ENCODE measurements around the gene DNAJB8. TPM values are rescaled to one million over a fixed set of nuclear protein-coding genes. Genes with fewer than 3 reads are reported as not detected.

DNAJB8 gene
- total RNA-seq, 1 donor from 2014 or later, result not detected

DNA sequence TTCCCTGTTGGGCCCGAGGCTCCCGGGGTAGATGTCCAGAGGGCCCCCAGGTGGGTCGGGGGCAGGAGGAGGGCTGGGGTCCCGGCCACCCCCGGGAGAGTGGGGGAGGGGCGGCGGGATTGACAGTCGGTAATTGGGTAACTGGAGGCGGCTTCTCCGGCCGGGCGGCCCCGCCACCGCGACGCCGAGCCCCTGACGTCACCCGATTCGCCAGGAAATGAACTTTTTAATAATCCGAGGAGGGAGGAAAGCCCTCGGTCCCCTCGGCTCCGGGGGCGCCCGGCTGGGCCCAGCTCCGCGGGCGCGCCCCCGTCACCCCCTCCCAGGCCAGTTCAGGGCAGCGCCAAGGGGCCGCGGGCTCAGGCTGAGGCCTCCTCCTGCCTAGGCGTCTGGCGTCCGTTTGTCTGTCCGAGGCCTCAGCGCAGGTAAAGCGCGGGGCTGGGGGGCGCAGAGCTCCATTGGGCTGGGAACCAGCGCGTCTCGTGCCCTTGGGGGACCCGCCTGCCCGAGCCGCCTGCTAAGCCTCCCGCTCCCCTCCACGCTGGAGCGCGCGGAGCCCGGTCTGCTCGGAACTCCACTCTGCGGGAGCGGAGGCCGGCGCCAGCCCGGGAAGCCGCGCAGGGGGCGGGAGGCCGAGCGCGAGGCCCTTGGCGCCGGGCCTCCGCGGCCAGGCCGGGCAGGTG is 22.4 kb upstream of the DNAJB8 start:
- peak overlapping the region; percentile 33 for H3K27ac ChIP-seq (ENCODE audit: low read depth, low read length)

DNA sequence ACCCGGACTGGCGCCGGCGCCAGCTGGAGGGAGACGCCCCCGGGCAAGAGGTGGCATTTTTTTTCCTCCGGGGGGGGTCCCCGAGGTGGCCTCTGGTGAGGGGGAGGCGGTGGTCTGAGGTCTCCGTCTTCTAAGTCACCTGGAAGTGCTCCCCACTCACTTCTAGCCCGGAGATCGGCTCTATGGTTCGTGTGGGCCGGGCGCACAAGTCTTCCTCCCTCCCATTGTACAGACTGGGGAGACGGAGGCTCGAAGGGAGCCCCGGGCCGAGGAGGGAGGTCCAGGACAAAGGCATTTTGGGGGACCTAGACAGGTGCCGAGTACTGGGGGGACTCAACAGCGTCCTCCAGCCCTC is 21.9 kb upstream of the DNAJB8 start:
- Histone ChIP-seq H3K27ac (ENCODE audit: low read depth, low read length) (no peak overlapping the region), H3K27me3 (ENCODE audit: insufficient read depth, low read length) (peaks cover 80% of the 10 kb centered on the region), H3K36me3 (ENCODE audit: insufficient read depth, low read length) (no peaks in the 10 kb centered on the region), H3K79me2 (ENCODE audit: insufficient read depth, low read length) (peaks cover 12% of the 10 kb centered on the region), H3K9me3 (ENCODE audit: insufficient read depth, low read depth, low read length) (no peaks in the 10 kb centered on the region), H3K4me2 (ENCODE audit: low read length) (peak overlapping the region; percentile 89), H3K4me1 (ENCODE audit: insufficient read depth, low read length) (peaks cover 22% of the 10 kb centered on the region), H4K20me1 (ENCODE audit: insufficient read depth, low read length) (peaks cover 38% of the 10 kb centered on the region), H2AFZ (ENCODE audit: low read depth, low read length) (no peak overlapping the region), H3K4me3 (ENCODE audit: insufficient read depth, low read depth, low read length) (peak overlapping the region; percentile 62), H3K9ac (ENCODE audit: low read length) (peak overlapping the region; percentile 62)
- H3K27ac Mint-ChIP-seq (ENCODE audit: unreplicated experiment), result no peak overlapping the region
- DNase-seq (ENCODE audit: low read depth) (no peak), FAIRE-seq (no peak)
- peaks cover 6% of the 10 kb centered on the region for H3K4me1 Mint-ChIP-seq (ENCODE audit: low read depth, unreplicated experiment)
- no peaks in the 10 kb centered on the region for H3K36me3 Mint-ChIP-seq (ENCODE audit: low read depth, unreplicated experiment)
- TF ChIP-seq CTCF (IDR thresholded peaks at IDR 0.05; ENCODE audit: insufficient read depth, low read depth, low read length), result no peak
- TF ChIP-seq EZH2 (IDR thresholded peaks at IDR 0.05; ENCODE audit: insufficient read depth, low read length), result no peak
- H3K9me3 Mint-ChIP-seq (ENCODE audit: unreplicated experiment), result peaks cover 2% of the 10 kb centered on the region
- H3K27me3 Mint-ChIP-seq (ENCODE audit: low read depth, unreplicated experiment), result peaks cover 59% of the 10 kb centered on the region
- H3K4me3 Mint-ChIP-seq (ENCODE audit: unreplicated experiment), result no peak overlapping the region

More for the DNA sequence above, 22.4 kb upstream of the DNAJB8 start:
- H4K20me1 ChIP-seq (ENCODE audit: insufficient read depth, low read length), result peaks cover 42% of the 10 kb centered on the region
- H3K9me3 Mint-ChIP-seq (ENCODE audit: unreplicated experiment), result peaks cover 3% of the 10 kb centered on the region
- no peak for DNase-seq (ENCODE audit: low read depth)
- H3K4me1 Mint-ChIP-seq (ENCODE audit: low read depth, unreplicated experiment), result peaks cover 3% of the 10 kb centered on the region
- peaks cover 12% of the 10 kb centered on the region for H3K79me2 ChIP-seq (ENCODE audit: insufficient read depth, low read length)
- no peaks in the 10 kb centered on the region for H3K36me3 ChIP-seq (ENCODE audit: insufficient read depth, low read length)
- H3K9ac ChIP-seq (ENCODE audit: low read length), result peak overlapping the region; percentile 62
- H2AFZ ChIP-seq (ENCODE audit: low read depth, low read length), result peak overlapping the region; percentile 60
- H3K9me3 ChIP-seq (ENCODE audit: insufficient read depth, low read depth, low read length), result no peaks in the 10 kb centered on the region
- peaks cover 80% of the 10 kb centered on the region for H3K27me3 ChIP-seq (ENCODE audit: insufficient read depth, low read length)
- no peaks in the 10 kb centered on the region for H3K36me3 Mint-ChIP-seq (ENCODE audit: low read depth, unreplicated experiment)
- FAIRE-seq, result no peak
- no peak overlapping the region for H3K27ac Mint-ChIP-seq (ENCODE audit: unreplicated experiment)
- peaks cover 17% of the 10 kb centered on the region for H3K4me1 ChIP-seq (ENCODE audit: insufficient read depth, low read length)
- peaks cover 60% of the 10 kb centered on the region for H3K27me3 Mint-ChIP-seq (ENCODE audit: low read depth, unreplicated experiment)
- TF ChIP-seq CTCF (IDR thresholded peaks at IDR 0.05; ENCODE audit: insufficient read depth, low read depth, low read length) (no peak), EZH2 (IDR thresholded peaks at IDR 0.05; ENCODE audit: insufficient read depth, low read length) (no peak)
- H3K4me3 Mint-ChIP-seq (ENCODE audit: unreplicated experiment), result no peak overlapping the region
- H3K4me2 ChIP-seq (ENCODE audit: low read length), result peak overlapping the region; percentile 89
- H3K4me3 ChIP-seq (ENCODE audit: insufficient read depth, low read depth, low read length), result peak overlapping the region; percentile 52
